SK-N-SH (cell line): ENCODE results near the gene DYNC2H1. TPM values are rescaled to one million over a fixed set of nuclear protein-coding genes. Genes with fewer than 3 reads are reported as not detected.
"Not testable (repeated sequence)": the region's sequence is repeated elsewhere in the genome, so short reads cannot be mapped to it uniquely, and the experiment has no call there.

Source experiments
- CTCF ChIA-PET: fragments of 300-600, 350-600 bp; formaldehyde crosslinking; extraction: SDS; loops from one replicate; lab custom pipeline; 2021; lab: Yijun Ruan, JAX
- POLR2A ChIA-PET: fragments of 350-600 bp; sonication (Branson Sonifier 250); formaldehyde crosslinking; extraction: SDS; loops from one replicate; lab custom pipeline; 2020; ENCODE audit warnings: antibody characterized with exemption, inconsistent platforms; lab: Yijun Ruan, JAX
- DNase-seq: peaks from one replicate; pipeline ENCODE4 v3.0.0; 2012
- H2AFZ ChIP-seq: fragments of 200-600 bp; sonication (generic); 2 replicates; pipeline ENCODE4 v1.8.1; 2016; ENCODE audit warnings: antibody characterized with exemption, mild to moderate bottlenecking, low read depth
- H3F3A ChIP-seq: fragments of 200-600 bp; sonication (generic); replicated peaks from 2 replicates; pipeline ENCODE3; 2016; ENCODE audit warnings: antibody characterized with exemption, mild to moderate bottlenecking; ENCODE audit not compliant: insufficient read depth
- H3K27ac ChIP-seq, 2 experiments: fragments of 200-500 bp in 1 of 2; fragments of 200-600 bp in 1 of 2; sonication (Bioruptor generic) in 1 of 2; sonication (generic), shearing (Covaris generic) in 1 of 2; 2 replicates each; pipeline versions ENCODE4 v1.5.1 to v1.6.1; 2014 to 2016; ENCODE audit warnings: low read depth in 2 of 2, inconsistent platforms in 1 of 2, low read length in 1 of 2, mild to moderate bottlenecking in 1 of 2, mixed read lengths in 1 of 2
- H3K27me3 ChIP-seq: fragments of 200-600 bp; sonication (generic), shearing (Covaris generic); 2 replicates; pipeline ENCODE4 v1.6.1; 2016; ENCODE audit warnings: mixed run types; ENCODE audit not compliant: insufficient read depth
- H3K36me3 ChIP-seq, 2 experiments: fragments of 200-500 bp in 1 of 2; fragments of 200-600 bp in 1 of 2; sonication (Bioruptor generic) in 1 of 2; sonication (generic) in 1 of 2; replicated peaks in 1 of 2; 2 replicates each; pipeline versions ENCODE3 to v1.5.1; 2014 to 2016; ENCODE audit warnings: low read length in 1 of 2, mild to moderate bottlenecking in 1 of 2; ENCODE audit not compliant: insufficient read depth in 2 of 2, control insufficient read depth in 1 of 2
- H3K4me1 ChIP-seq, 2 experiments: fragments of 200-500 bp in 1 of 2; fragments of 200-600 bp in 1 of 2; sonication (Bioruptor generic) in 1 of 2; sonication (generic), shearing (Covaris generic) in 1 of 2; 2 replicates each; pipeline versions ENCODE4 v1.5.1 to v1.6.1; 2014 to 2016; ENCODE audit warnings: low read depth in 1 of 2, low read length in 1 of 2, mixed run types in 1 of 2; ENCODE audit not compliant: insufficient read depth in 2 of 2, control insufficient read depth in 1 of 2
- H3K4me2 ChIP-seq: fragments of 200-600 bp; sonication (generic), shearing (Covaris generic); 2 replicates; pipeline ENCODE4 v1.6.1; 2017; ENCODE audit warnings: mixed run types
- H3K4me3 ChIP-seq, 2 experiments: fragments of 200-500 bp in 1 of 2; fragments of 200-600 bp in 1 of 2; sonication (Bioruptor generic) in 1 of 2; sonication (generic), shearing (Covaris generic) in 1 of 2; 2 replicates each; pipeline versions ENCODE4 v1.5.1 to v1.8.1; 2014 to 2016; ENCODE audit warnings: low read depth in 2 of 2, inconsistent platforms in 1 of 2, low read length in 1 of 2, mild to moderate bottlenecking in 1 of 2, mixed read lengths in 1 of 2, moderate library complexity in 1 of 2
- H3K79me2 ChIP-seq: fragments of 200-600 bp; sonication (generic); 2 replicates; pipeline ENCODE4 v1.8.1; 2017; ENCODE audit warnings: mild to moderate bottlenecking; ENCODE audit not compliant: insufficient read depth
- H3K9ac ChIP-seq: fragments of 200-600 bp; sonication (generic); 2 replicates; pipeline ENCODE4 v1.6.1; 2017; ENCODE audit warnings: mixed run types
- H3K9me2 ChIP-seq: fragments of 200-600 bp; sonication (generic); 2 replicates; pipeline ENCODE4 v1.6.1; 2017; ENCODE audit warnings: mixed run types
- H3K9me3 ChIP-seq: fragments of 200-600 bp; sonication (generic); 2 replicates; pipeline ENCODE4 v1.6.1; 2017; ENCODE audit warnings: mixed run types, mild to moderate bottlenecking, moderate library complexity
- H4K20me1 ChIP-seq: fragments of 200-600 bp; sonication (generic); 2 replicates; pipeline ENCODE4 v1.6.1; 2017; ENCODE audit warnings: mild to moderate bottlenecking, mixed run types; ENCODE audit not compliant: insufficient read depth
- CHD2 ChIP-seq: fragments of 150-350 bp; IDR thresholded peaks from 2 replicates; pipeline ENCODE4 v1.6.1; 2018; ENCODE audit warnings: low read length; ENCODE audit not compliant: partially characterized antibody
- EZH2phosphoT487 ChIP-seq: fragments of 200-600 bp; sonication (generic); IDR thresholded peaks from 2 replicates; pipeline ENCODE4 v1.6.1; 2017; ENCODE audit warnings: low read depth, mixed run types, mild to moderate bottlenecking, antibody characterized with exemption, moderate library complexity, borderline replicate concordance
- FOSL2 ChIP-seq: IDR thresholded peaks from 2 replicates; pipeline ENCODE4 v1.4.0; 2012; ENCODE audit warnings: low read depth, mild to moderate bottlenecking, moderate library complexity, borderline replicate concordance
- FOXJ3 ChIP-seq: sonication (generic); formaldehyde crosslinking; IDR thresholded peaks from 2 replicates; pipeline ENCODE4 v1.5.1; 2020; ENCODE audit warnings: mild to moderate bottlenecking, missing genetic modification reagents
- GATA2 ChIP-seq: sonication (generic); formaldehyde crosslinking; IDR thresholded peaks from 2 replicates; pipeline ENCODE4 v1.5.0; 2020; ENCODE audit warnings: mild to moderate bottlenecking, missing genetic modification reagents
- MXI1 ChIP-seq: IDR thresholded peaks from 2 replicates; pipeline ENCODE4 v1.6.1; 2012; ENCODE audit warnings: mild to moderate bottlenecking, low read depth, low read length, improper control_type of control experiment
- NFIC ChIP-seq: IDR thresholded peaks from 2 replicates; pipeline ENCODE4 v1.4.0; 2012; ENCODE audit warnings: borderline replicate concordance
- NRF1 ChIP-seq: IDR thresholded peaks from 2 replicates; pipeline ENCODE4 v1.6.1; 2012; ENCODE audit warnings: low read depth, mild to moderate bottlenecking, low read length
- PBX3 ChIP-seq: IDR thresholded peaks from 2 replicates; pipeline ENCODE4; 2012
- REST ChIP-seq: IDR thresholded peaks from 2 replicates; pipeline ENCODE4 v1.6.1; 2012; ENCODE audit warnings: mild to moderate bottlenecking, low read depth, low read length, moderate library complexity
- RFX5 ChIP-seq: IDR thresholded peaks from 2 replicates; pipeline ENCODE4 v1.6.1; 2012; ENCODE audit warnings: mild to moderate bottlenecking, improper control_type of control experiment, low read length
- SMC3 ChIP-seq: IDR thresholded peaks from 2 replicates; pipeline ENCODE4 v1.6.1; 2012; ENCODE audit warnings: low read depth, low read length, improper control_type of control experiment
- TEAD4 ChIP-seq: IDR thresholded peaks from 2 replicates; pipeline ENCODE4 v1.4.0; 2012; ENCODE audit warnings: mild to moderate bottlenecking, borderline replicate concordance; ENCODE audit not compliant: insufficient read depth
- USF1 ChIP-seq: IDR thresholded peaks from 2 replicates; pipeline ENCODE4 v1.4.0; 2012; ENCODE audit warnings: low read depth, borderline replicate concordance
- USF2 ChIP-seq: fragments of 150-350 bp; IDR thresholded peaks from 2 replicates; pipeline ENCODE4 v1.6.1; 2017; ENCODE audit warnings: antibody characterized with exemption, low read length, low read depth, borderline replicate concordance
- YY1 ChIP-seq: IDR thresholded peaks from 2 replicates; pipeline ENCODE4 v1.4.0; 2012; ENCODE audit warnings: low read depth, mild to moderate bottlenecking
- ZBTB33 ChIP-seq: IDR thresholded peaks from 2 replicates; pipeline ENCODE4 v1.4.0; 2012; ENCODE audit warnings: low read depth, borderline replicate concordance
- WGBS: methylation state at CpG from one replicate; pipeline ENCODE4 v1.1.6; 2017; ENCODE audit warnings: low lambda C conversion rate; 5-methylcytosine and 5-hydroxymethylcytosine counted together
- polyA plus RNA-seq, 3 experiments: library from polyadenylated mRNA; depleted of rRNA; stranded (reverse); fragments of >200 nt; gene quantifications; 2 replicates each; pipeline ENCODE4 v1.2.3, GENCODE V29; 2012

Gene DYNC2H1
- polyA plus RNA-seq, 1 of the 3 experiments (the other 2 are of a cell fraction): 15.3 TPM

- no peak for TF ChIP-seq EZH2phosphoT487
- TF ChIP-seq SMC3: no peak
- TF ChIP-seq NRF1: no peak
These were observed 16.2 kb downstream of the DYNC2H1 start (continued) for GRCh38 chr11:103125462-103125861.

- POLR2A ChIA-PET, CTCF ChIA-PET, H3K79me2 ChIP-seq, H3K4me3 ChIP-seq, H3K9me2 ChIP-seq, H3K27me3 ChIP-seq, H3K27ac ChIP-seq, DNase-seq, H3K4me2 ChIP-seq, H2AFZ ChIP-seq, H3K4me1 ChIP-seq, H3K9ac ChIP-seq, H4K20me1 ChIP-seq, H3F3A ChIP-seq, H3K9me3 ChIP-seq: not testable (repeated sequence)
- WGBS: 97% methylated on average over 13 of the region's 13 CpGs
- H3K36me3 ChIP-seq: peaks cover 19 to 33% of the 10 kb centered on the region in 2 experiments
These were observed 32.8 kb downstream of the DYNC2H1 start for GRCh38 chr11:103141986-103142385.

GRCh38 chr11:103147627-103148026, 38.4 kb downstream of the DYNC2H1 start:
- Histone ChIP-seq H3K4me2 (no peak overlapping the region), H3K9ac (no peak overlapping the region), H2AFZ (no peak overlapping the region), H3K9me3 (no peaks in the 10 kb centered on the region), H3K27me3 (no peaks in the 10 kb centered on the region), H4K20me1 (no peaks in the 10 kb centered on the region), H3K79me2 (no peaks in the 10 kb centered on the region), H3K36me3 (peaks cover 40 to 73% of the 10 kb centered on the region in 2 experiments), H3K27ac (no peak overlapping the region), H3K9me2 (no peaks in the 10 kb centered on the region), H3F3A (peaks cover 6% of the 10 kb centered on the region), H3K4me3 (no peak overlapping the region), H3K4me1 (no peaks in the 10 kb centered on the region)
- no peak for TF ChIP-seq EZH2phosphoT487
- no peak for TF ChIP-seq TEAD4
- no peak for TF ChIP-seq NFIC
- TF ChIP-seq USF2: no peak
- no peak for TF ChIP-seq YY1
- no peak for TF ChIP-seq ZBTB33
- no peak for TF ChIP-seq MXI1
- TF ChIP-seq FOXJ3 (CRISPR knock-in tag): no peak
- no peak for TF ChIP-seq CHD2
- no peak for TF ChIP-seq REST
- TF ChIP-seq GATA2 (CRISPR knock-in tag): no peak
- no peak for TF ChIP-seq RFX5
- TF ChIP-seq PBX3: no peak
- no peak for TF ChIP-seq USF1
- TF ChIP-seq FOSL2: no peak
- DNase-seq: no peak
- ChIA-PET POLR2A (no interaction called here), CTCF (no interaction called here)
